Measurements from ENCODE around the gene TPP1.

Gene TPP1

GRCh38 chr11:6627762-6628241 is 8.6 kb upstream of the TPP1 start:
- no peak for DNase-seq

DNA sequence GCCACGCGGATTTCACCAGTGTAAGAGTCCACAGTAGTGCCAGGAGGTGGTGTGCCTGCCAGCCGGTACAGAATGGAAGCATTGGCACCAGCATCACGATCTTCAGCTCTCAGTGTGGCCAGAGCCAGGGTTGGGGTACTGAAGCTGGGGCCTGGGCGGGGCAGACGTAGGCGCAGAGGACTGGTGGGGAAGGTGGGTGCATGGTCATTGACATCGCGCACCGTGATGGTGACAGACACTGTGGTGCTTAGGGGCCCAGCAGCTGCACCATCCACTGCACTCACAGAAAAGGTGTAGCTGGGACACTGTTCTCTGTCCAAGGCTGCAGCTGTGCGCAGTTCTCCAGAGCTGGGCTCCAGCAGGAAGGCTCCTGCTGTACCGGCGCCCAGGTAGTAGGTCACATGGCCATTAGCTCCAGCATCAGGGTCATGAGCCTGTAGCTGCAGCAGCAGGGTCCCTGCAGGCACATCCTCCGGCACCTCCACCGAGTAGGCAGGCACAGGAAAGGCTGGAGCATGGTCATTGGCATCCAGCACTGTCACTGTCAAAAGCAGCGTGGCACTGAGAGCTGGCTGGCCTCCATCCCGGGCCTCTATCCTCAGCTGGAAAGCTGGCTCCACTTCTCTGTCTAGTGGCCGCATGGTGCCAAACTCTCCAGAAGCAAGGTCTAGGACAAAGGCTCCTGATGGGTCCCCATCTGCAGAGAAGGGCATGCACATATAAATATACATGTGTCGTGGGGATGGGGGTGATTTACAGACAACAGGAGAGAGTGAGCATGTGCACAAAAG is 7.9 kb upstream of the TPP1 start:
- DNase-seq: no peak

DNA sequence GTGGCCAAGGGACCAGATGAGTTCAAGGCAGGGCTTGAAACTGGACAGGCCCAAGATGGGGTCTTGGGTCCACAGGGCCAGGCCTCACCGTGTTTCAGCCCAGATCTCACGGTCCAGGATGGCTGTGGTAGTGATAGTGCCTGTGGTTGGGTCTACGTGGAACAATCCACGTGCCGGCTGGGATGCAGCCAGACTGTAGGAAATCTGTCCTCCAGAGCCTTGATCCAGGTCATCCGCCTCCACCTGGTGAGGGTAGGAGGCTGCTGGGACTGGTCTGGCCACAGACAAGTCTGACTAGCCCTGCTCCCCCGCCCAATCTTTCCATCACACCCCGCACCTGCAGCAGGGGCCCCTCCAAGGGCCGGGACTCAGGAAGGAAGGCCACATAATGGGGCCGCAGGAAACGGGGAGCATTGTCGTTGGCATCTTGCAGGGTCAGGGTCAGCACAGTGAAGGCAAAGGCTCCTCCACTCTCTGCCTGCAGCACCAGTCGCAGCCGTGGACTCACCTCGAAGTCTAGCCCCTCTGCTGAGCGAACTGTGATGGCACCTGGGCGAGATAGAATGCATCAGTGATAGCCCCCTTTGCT is 6.7 kb upstream of the TPP1 start:
- no peak for DNase-seq

DNA sequence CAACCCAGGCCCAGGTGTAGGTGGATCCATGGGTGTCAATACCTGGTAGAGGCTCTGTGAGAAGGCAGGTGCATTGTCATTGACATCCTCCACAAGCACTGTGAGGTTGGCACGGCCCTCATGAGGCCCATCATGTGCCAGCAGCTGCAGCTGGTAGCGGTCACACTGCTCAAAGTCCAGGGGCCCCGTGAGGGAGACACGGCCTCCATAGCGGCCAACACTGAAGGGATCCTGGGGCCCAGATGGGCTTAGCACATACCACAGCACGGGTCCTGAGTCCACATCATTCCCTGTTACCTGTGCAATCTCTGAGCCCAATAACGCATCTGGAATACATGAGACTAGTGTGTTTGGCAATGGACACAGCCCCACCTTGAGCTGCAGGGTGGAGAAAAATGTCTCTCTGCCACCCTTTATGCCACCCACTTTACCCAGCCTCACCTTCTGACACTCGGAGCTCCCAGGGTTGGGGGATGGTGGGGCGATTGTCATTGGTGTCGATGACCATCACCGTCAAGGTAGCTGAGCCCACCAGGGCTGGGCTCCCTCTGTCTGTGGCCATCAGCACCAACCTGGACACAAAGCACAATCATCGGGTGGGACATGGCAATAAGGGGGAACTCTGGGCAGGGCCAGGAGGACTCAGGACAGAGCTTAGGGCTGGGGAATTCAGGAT is 6.1 kb upstream of the TPP1 start:
- DNase-seq: no peak

- DNase-seq: no peak
Measured at GRCh38 chr11:6623391-6624363, 4.5 kb upstream of the TPP1 start.

GRCh38 chr11:6622261-6623171 is 3.3 kb upstream of the TPP1 start:
- DNase-seq: no peak

- no peak for DNase-seq
Measured at GRCh38 chr11:6621711-6622211, 2.5 kb upstream of the TPP1 start.

- DNase-seq: no peak
Measured at GRCh38 chr11:6620636-6621035, 1.4 kb upstream of the TPP1 start.

DNA sequence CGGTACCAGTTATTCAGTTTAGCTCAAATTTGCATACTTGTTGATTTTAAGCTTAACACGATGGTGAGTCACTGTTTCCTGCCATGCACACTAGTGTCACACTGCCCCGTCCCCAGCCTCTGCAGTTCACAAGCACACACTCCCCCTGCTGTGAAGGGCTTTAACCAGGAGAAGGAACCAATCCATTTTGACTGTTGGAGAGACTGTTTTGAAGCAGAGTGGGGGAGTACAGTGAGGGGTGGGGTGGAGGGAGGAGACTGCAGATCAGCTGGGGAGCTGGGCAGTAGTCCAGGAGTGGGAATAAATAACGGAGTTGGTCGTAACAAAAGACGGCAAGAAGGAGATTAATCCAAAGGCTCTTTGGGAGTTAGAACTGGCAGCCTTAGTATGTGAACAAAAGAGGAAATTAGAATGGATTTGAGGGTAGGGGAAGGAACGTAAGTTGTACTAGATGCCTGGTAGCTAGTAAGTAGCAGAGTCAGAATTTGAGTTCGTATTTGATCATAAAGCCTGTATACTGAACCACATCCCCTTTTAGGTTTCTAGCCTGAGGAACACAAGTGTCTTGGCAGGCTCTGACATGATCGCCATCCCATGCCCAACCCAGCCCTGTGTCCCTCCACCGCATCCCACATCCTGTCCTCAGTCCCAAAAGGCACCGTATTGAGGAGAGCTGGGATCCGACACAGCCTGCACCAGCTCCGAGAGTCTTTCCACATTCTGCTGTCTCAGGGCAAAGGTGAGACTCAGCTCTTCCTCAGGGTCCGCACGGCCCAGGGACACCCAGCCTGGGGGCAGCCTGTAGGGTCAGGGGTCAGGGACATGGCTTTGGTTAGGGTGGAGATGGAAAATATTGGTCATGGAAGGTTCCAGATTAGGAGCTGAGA is 862 bp downstream of the TPP1 start:
- DNase-seq: peak; percentile 11

- DNase-seq: no peak
Measured at GRCh38 chr11:6617315-6617781, 1.9 kb downstream of the TPP1 start.

GRCh38 chr11:6616596-6617250 is 2.5 kb downstream of the TPP1 start:
- DNase-seq: no peak

DNA sequence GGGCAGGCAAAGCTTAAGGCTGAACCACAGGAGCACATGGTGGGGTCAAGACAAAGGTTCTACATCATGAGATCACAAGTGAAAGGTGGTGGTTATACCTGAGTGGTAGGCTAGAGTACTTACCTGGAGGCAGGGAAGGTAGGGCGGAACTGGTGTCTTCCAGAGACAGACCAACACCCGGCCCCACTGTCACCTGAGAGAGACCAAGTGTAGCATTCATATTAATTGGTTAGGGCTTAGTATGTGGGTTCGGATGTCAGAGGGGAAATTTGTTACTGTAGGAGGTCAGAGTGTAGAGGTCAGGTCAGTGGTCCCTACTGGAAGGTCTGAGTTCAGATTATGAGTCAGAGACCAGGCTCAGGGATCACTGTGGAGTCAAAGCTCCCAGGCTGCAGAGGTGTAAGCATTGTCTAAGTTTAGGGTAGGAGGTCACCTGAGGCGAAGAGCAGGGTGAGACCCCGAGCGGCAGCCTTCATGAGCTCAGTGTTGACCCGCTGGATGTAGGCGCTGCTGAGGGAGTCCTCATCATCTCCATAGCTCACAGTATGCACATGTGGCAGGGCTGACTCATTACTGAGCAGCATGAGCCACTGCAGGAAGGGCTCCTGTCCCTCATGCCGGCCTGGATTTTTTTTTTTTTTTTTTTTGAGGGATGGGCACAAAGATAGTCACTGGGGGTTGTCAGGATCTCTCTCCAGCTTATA is 3.2 kb downstream of the TPP1 start:
- DNase-seq: no peak

DNA sequence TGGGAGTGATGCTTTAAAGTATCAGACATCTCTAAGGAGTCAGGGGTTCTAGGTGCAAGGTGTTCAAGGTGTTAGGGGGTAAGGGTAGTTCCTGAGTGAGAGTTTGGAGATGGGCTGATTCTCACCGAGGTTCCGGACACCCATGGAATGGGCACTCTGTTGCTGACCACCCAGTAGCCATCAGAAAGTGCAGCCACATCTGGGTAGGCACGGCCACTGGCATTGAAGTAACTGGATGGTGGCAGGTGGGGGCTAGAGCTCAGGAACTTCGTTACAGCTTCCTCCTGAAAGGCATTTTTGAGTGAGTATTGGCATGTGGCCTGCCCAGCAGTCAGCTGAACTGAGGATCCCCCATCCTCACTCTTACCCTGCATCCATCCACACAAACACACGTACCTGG is 4.2 kb downstream of the TPP1 start:
- DNase-seq: no peak

DNA sequence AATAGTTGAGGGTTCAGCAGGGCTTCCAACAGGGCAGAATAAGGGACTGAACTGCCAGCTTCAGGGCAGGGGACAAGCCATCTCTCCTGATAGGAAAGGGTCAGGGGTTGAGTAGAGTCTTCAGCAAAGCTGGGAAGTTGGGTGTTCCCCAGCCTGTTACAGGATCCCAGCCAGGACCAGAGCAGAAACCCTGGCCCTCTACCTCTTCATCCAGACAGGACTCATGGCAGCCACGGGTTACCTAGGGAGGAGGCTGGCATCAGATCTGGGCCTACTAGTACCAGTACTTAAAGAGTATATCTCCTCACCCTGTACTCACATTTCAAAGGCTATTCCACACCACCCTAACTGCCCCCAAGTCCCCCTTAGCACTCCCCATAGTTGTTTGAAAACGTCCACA is 4.8 kb downstream of the TPP1 start:
- no peak for DNase-seq

- no peak for DNase-seq
Measured at GRCh38 chr11:6613496-6613895, 5.7 kb downstream of the TPP1 start.

- peak; percentile 91 for DNase-seq
Measured at GRCh38 chr11:6612213-6613041, 6.8 kb downstream of the TPP1 start, which contains the start of gene TAF10. TSS of gene TAF10 (minus strand) at chr11:6612216. CDS start at chr11:6612189, 27 bp downstream.

DNA sequence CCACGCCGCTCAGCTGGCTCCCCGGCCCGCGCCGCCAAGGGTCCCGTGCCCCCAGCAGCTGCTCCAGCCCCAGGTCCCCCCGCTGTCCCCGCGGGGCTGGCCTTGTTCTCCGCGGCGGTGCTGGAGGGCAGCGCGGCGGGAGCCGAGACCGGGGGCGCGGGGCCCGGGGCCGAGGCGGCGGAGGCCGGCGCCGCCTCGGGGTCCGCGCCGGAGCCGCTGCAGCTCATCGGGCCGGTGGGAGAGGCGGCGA is 7.3 kb downstream of the TPP1 start:
- DNase-seq: no peak
